T-helper 2 cell treated with Interferon-gamma antibody and Interleukin-4, amounts not matched to agents 100 ng/mL and 5 ng/mL, for 36 hours (primary cell): ENCODE measurements around the gene PRPS1. TPM values are rescaled to one million over a fixed set of nuclear protein-coding genes. Genes with fewer than 3 reads are reported as not detected.

Experiments
- total RNA-seq: library from RNA; stranded (reverse); gene quantifications from 2 replicates; pipeline ENCODE4 v1.2.3, GENCODE V29; 2022

The PRPS1 gene
- total RNA-seq, 1 donor from 2014 or later, result 64.6 TPM

Other genes with a start within 250 kb of the PRPS1 start
- 0.02 TPM in 1 of 2 replicates, not detected in the other for gene FRMPD3, start 178.9 kb upstream of the PRPS1 start, total RNA-seq
- gene TSC22D3, start 147.3 kb downstream of the PRPS1 start, total RNA-seq, result 23.8 and 24.6 TPM in 2 replicates
- gene NCBP2L, start 149.2 kb downstream of the PRPS1 start, total RNA-seq, result not detected in 2 replicates
- gene MID2, start 197.4 kb downstream of the PRPS1 start, total RNA-seq, result 2.2 and 2.9 TPM in 2 replicates